Fibroblast of pulmonary artery (primary cell): ENCODE results near the gene TUBG2.

Experiments used
- DNase-seq: peaks from one replicate; pipeline ENCODE4 v3.0.0-alpha.2; 2010; ENCODE audit warnings: low read depth
- H3K4me3 ChIP-seq: replicated peaks from 2 replicates; pipeline ENCODE4 v1.5.1; 2011; ENCODE audit warnings: low read depth, mild to moderate bottlenecking, control low read depth, low read length, moderate library complexity
- TF ChIP-seq, protein P1 (sequence below): IDR thresholded peaks from 2 replicates; pipeline ENCODE4 v1.5.1; 2011; ENCODE audit warnings: mild to moderate bottlenecking, control low read depth, low read length, inconsistent platforms; ENCODE audit errors: missing control alignments

Gene TUBG2

DNA sequence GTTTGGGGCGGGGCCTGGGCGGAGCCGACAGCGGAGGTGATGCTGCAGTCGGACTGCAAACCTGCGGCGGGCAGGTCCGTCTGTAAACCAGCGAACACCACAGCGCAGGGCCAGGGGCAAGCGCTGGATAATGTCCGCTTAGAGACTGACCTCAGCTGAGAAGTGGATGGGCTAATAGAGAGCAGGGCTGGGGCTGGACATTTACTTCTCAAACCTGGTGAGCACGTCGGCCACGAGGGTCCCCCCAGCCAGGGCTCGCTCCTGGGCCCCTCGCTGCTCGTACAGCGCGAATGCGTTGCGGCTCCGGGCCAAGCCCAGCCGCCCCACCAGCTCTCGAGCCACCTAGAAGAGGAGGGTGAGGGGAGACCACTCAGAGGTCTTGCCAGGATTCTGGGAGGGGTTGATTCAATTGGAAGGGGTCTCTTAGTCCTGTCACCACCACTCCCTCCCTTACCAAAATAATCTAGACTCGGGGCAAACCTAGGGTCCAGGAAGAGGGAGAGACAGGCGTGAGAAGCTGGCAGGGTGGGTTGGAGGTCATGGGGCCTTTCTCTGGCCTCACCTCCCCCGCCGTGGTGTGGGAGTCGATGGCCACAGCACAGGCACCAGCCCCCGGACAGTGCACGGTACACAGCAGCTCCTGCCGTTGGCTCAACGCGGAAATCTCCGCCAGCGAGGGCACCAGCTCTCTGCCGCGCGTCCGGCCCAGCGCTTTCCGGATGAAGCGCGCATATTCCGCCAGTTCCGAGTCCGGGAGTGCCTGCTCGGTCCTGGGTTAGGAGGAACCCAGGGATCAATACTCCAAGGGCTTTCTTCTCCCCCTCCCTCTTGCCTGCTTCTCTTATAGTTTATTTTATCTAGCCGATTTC is 11.9 kb downstream of the TUBG2 start:
- DNase-seq = no peak
- TF ChIP-seq, protein P1, sequence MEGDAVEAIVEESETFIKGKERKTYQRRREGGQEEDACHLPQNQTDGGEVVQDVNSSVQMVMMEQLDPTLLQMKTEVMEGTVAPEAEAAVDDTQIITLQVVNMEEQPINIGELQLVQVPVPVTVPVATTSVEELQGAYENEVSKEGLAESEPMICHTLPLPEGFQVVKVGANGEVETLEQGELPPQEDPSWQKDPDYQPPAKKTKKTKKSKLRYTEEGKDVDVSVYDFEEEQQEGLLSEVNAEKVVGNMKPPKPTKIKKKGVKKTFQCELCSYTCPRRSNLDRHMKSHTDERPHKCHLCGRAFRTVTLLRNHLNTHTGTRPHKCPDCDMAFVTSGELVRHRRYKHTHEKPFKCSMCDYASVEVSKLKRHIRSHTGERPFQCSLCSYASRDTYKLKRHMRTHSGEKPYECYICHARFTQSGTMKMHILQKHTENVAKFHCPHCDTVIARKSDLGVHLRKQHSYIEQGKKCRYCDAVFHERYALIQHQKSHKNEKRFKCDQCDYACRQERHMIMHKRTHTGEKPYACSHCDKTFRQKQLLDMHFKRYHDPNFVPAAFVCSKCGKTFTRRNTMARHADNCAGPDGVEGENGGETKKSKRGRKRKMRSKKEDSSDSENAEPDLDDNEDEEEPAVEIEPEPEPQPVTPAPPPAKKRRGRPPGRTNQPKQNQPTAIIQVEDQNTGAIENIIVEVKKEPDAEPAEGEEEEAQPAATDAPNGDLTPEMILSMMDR = no peak
- H3K4me3 ChIP-seq = no peak overlapping the region

DNA sequence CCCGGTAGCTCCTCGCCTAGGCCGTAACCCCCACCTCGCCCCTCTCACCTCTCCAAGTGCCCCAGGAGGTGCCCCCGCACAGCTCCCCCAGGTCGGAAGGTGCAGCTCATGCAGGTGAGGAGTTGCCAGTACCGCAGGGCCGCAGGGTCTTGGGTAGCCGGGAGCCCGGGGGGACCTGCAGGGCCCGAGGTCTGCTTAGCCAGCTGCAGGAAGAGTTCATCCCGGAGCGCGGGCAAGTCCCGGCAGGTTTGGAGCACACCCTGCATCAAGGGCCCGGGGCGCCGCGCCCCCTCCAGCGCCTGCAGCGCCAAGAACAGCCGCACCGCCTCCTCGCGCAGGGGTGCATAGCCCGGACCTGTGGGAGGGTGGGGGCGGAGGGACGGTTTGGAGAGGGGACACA is 13.0 kb downstream of the TUBG2 start:
- TF ChIP-seq, protein P1 = no peak
- no peak for DNase-seq
- H3K4me3 ChIP-seq = no peak overlapping the region

DNA sequence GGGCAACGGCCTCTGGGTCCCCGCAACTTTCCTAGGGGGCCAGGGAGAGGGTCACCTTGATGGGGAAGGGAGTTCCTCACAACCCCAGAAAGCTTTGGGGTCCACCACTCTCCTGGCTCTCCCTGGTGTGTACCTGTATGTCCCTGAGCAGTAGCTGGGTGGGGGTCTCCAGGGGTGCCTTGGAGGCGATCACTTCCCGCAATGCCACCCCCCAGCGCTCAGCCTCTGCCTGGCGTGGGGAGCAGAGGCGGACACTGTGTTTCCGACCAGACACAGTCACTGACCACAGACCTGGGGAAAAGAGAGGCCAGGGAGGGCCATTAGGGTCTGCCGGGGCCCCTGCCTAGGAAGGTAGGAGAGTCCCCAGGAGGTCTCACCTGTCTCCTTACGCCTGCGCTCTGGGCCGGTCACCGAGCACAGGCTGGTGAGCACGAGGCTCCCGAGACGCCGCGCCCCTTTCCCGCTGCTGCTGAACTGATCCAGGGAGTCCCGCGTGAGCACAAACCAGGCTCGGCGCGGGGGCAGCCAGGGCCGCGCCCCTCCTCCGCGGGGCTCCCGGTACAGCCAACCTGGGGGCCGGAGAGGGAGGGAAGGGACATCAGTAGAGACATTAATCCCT is 14.3 kb downstream of the TUBG2 start:
- TF ChIP-seq, protein P1 = no peak
- no peak for DNase-seq
- H3K4me3 ChIP-seq = peak overlapping the region; percentile 91

DNA sequence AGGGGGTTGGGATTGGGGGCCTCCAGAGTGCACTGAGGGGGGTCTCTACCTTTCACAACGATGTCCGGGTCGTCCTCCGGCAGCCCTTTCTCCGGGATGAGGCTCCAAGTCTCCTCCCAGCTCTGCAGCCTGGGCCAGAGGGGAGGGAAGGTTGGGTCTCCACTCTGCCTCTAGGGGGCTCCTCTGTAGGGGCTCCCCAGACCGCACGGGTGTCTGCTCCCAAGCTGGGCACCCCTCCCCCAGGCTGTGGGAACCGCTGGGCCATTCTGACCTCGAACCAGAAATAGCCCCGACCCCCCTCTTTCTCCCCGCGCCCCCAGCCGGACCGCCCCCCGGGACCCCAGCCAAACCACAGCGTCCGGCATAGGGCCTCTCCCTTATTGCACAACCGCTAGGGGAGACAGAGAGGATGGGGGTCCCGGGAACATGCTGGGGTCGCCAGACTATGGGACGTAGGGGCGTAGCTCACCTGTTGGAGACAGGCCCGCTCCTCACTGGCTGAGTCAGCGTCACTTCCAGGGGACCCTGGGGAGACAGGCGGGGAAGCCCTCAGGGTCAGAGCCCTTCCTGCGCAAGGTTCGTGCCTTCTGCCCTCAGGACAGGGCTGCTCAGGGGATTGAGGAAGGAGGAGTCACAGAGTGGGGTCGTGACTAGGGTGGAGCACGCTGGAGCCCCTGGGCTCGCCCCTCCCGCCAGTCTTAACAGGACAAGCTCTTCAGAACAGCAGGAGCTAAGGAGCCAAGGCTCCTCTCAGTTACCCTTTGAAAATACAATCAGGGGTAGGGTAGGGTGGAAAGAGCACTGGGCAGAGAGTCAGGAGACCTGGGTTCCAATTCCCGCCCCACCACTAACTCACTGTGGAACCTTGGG is 15.0 kb downstream of the TUBG2 start:
- TF ChIP-seq, protein P1 = peak; percentile 53
- peak; percentile 77 for DNase-seq
- H3K4me3 ChIP-seq = peak overlapping the region; percentile 91

DNA sequence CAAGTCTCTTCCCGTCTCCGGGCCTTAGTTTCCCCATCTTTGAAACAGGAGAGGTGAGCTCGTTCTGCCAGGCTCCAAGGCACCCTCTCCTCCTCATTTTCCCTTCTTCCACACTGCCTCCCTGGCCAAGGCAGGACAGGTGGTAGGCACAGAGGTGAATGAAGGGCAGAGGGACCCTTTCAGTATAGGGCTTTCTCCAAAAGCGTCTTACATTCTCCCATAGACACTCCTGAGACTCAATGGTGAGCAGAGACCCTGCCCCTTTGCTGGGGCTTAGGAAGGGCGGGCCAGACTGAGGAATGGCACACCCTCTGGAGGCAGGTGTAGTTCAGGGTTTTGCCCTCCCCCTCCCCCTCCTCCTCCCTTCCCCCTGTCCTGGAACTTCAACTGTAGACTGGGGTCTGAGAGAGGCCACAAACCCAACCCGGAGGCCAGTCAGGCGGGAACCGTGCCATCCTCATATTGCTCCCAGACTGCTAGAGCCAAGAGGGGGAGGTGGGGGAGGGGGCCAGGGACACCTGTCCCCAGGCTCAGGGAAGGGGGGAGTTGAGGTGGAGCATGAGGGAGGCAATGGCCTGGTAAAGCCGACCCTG is 15.8 kb downstream of the TUBG2 start:
- peak overlapping the region; percentile 91 for H3K4me3 ChIP-seq
- TF ChIP-seq, protein P1 = no peak
- no peak for DNase-seq

DNA sequence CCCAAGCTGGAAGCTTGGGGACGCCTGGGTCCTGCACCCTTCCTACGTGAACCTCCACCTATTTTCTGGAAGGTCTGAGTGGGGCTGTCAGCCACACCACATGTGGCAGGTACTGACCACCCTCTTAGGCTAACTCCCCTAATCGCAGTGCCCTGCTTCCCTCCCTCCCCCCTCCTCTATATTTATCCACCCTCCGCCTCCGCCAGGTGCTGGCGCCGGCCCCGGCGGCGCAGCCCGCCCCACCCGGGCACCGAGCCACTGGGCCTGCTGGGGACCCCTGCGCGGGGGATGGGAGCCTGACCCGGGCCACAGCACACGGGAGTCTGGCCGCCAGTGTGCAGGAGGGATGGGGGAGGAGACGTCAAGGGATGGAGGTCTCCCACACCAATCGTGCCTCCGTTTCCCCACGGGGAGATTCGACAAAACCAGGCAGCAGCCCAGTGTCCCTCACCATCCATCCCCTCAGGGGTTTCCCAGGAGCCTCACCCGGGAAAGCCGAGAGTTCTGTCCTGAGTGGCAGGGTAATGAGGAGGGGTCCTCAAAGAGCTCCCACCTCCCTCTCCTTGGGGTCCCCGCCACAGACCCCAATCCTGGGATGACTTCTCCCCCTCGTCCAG is 16.4 kb downstream of the TUBG2 start:
- H3K4me3 ChIP-seq = peak overlapping the region; percentile 91
- TF ChIP-seq, protein P1 = no peak
- DNase-seq = no peak
